Measurements from ENCODE around the gene CKAP2L.

The CKAP2L gene

GRCh38 chr2:112703684-112704083 lies 60.7 kb downstream of the CKAP2L start:
- no peak for DNase-seq

- DNase-seq = no peak
Measured at GRCh38 chr2:112701052-112701451, 63.4 kb downstream of the CKAP2L start.

- no peak for DNase-seq
Measured at GRCh38 chr2:112699984-112700667, 64.3 kb downstream of the CKAP2L start.

- no peak for DNase-seq
Measured at GRCh38 chr2:112698834-112699515, 65.4 kb downstream of the CKAP2L start.

- no peak for DNase-seq
Measured at GRCh38 chr2:112694182-112694581, 70.2 kb downstream of the CKAP2L start.

GRCh38 chr2:112693596-112693995 lies 70.8 kb downstream of the CKAP2L start:
- DNase-seq = no peak

GRCh38 chr2:112692918-112693317 lies 71.5 kb downstream of the CKAP2L start:
- no peak for DNase-seq

GRCh38 chr2:112692495-112692911 lies 71.9 kb downstream of the CKAP2L start:
- no peak for DNase-seq

- DNase-seq = no peak
Measured at GRCh38 chr2:112691881-112692281, 72.5 kb downstream of the CKAP2L start.

GRCh38 chr2:112690853-112691401 lies 73.5 kb downstream of the CKAP2L start:
- no peak for DNase-seq

- no peak for DNase-seq
Measured at GRCh38 chr2:112688086-112688880, 76.1 kb downstream of the CKAP2L start.

GRCh38 chr2:112687522-112687921 lies 76.9 kb downstream of the CKAP2L start:
- DNase-seq = no peak
